Right kidney (tissue), 9 donors: ENCODE measurements around the gene ACOT12.
"Not testable (repeated sequence)": the region's sequence is repeated elsewhere in the genome, so short reads cannot be mapped to it uniquely, and the experiment has no call there.

Experiments
- DNase-seq: peaks from one replicate; pipeline ENCODE4 v3.0.0-alpha.2; 2016
- long read RNA-seq, 8 donors: transcript quantifications; one replicate each; lab custom pipeline, GENCODE V29; 2026

The ACOT12 gene
- long read RNA-seq, donor 1: 0 reads
- long read RNA-seq, donor 2: 0 reads
- long read RNA-seq, donor 3: 0 reads
- long read RNA-seq, donor 4: 0 reads
- long read RNA-seq, donor 5: 0 reads
- long read RNA-seq, donor 6: 0 reads
- long read RNA-seq, donor 7: 0 reads
- long read RNA-seq, donor 8: 0 reads

- peak; percentile 58 for DNase-seq
Observed at GRCh38 chr5:81393783-81394718, at the start of gene ACOT12. Gene ACOT12, minus strand, starts transcription at chr5:81394134. Its CDS starts 20 bp downstream, at chr5:81394114.

GRCh38 chr5:81435023-81435422 is 41.1 kb upstream of the ACOT12 start:
- no peak for DNase-seq

DNA sequence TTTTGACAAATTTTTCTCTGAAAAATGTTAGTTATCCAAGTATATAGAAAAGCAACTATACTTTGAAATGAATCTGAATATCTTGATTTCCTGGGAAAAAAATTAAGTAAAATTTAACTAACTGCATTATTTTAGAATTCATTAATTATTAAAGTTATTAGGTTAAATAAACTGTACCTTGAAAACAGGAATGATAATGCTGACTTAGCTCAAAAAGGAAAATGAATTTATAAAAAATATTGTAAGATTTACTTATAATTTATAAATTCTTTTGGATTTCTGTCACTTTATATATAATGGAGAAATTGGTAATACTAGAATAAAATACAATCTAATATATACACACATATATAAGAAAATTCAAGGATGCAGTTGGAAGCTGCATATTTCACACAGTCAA is 36.1 kb upstream of the ACOT12 start:
- no peak for DNase-seq

DNA sequence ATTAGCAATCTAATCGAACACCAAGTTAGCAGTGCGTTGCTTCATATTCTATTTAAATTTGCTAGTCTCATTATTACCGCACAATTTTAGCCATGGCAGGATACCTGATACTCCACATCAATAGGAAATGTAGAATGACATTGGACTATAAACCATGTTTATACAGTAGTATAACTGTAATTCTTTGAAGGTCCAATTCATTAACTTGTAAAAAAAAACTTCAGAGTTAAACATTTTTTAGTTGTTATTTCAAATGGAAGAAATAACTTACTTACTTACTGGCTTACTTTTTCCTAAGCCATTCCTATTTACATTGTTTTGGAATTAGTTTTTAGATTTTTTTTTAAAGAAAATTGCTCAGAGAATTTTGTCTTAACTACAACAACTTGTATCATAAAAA is 35.4 kb upstream of the ACOT12 start:
- no peak for DNase-seq

- no peak for DNase-seq
Observed at GRCh38 chr5:81428861-81429260, 34.9 kb upstream of the ACOT12 start.

DNA sequence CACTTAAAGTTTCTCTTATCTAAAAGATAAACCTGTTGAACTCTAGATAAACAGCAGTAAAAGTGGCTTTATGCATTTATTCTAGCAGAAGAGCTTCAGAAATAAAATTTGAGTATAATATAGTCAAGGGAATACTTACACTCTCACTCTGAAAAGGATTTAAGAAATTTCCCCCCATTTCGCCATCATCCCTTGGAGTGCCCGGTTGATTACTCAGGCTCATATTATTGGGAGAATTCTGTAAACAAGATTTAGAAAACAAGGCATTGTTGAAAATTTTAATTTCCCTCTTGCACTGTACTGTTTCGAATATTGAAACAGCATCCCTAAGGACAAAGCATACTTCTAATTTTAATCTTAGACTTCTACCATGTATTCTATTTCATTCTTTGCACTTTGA is 34.5 kb upstream of the ACOT12 start:
- no peak for DNase-seq

- no peak for DNase-seq
Observed at GRCh38 chr5:81427566-81427965, 33.6 kb upstream of the ACOT12 start.

DNA sequence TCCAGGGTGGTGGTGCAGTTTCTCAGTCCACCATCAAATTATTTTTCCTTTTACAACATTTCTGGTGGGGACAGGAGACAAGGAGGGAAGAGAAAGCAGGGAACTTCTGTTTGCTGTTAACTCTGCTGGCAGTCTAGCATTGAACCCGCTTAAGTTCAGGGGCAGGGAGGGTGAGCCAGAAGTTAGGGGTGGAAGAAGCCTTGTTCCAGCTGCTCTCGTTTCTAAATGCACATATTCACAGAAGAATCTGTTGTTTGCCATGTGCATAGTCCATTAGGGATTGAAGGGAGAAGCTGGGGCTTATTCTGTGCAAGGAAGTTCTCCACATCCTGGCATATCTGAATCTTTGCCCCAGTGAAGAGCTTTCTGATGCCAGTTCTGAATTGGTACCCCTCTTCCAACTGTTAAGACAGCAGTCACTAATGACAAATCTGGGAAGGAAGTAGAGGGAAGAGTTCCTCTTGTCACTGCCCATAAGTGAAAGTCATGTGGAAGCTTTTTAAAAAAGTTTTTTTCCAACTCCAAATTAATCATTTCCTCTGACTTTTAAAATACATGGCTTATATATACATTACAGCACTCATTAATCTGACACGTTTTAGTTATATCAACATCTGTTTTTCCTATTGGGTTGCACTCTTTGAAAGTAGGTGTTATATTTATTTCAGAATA is 32.6 kb upstream of the ACOT12 start:
- no peak for DNase-seq

DNA sequence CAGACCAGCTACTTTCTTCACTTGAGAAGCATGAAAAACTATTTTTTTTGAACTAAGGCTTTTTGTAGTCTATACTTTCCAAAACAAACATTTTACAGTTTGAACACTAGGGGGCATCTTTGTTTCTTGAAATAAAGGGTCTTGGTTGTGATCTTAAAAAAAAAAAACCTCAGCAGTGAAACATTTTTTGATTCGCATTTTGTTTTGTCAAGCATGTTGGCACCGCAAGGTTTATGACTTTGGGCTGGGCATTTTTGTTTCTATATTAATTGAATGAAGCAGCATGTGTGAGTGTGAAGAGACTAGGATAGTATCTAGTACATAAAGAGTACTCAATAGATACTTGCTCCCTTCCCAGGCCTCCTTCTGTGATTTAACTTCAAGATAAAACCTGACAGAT is 31.6 kb upstream of the ACOT12 start:
- peak; percentile 45 for DNase-seq

DNA sequence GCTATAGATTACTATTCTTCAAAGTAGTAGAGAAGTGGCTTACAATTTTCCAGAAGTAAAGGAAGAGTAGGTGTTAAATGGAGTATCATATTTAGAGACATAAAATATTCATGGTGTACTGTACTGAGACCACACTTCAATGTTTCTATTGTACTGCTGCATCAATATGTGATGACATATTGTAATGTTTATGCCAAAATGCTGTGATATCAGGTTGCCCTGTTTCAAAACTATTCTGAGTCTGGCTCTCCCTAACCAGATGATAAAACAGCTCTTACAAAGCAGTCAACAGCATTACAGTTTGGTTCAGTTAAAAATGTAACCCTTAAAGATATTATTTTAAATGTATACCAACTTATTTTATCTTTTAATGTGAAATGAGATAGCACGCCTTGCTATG is 30.8 kb upstream of the ACOT12 start:
- no peak for DNase-seq

- no peak for DNase-seq
Observed at GRCh38 chr5:81422671-81423070, 28.7 kb upstream of the ACOT12 start.

DNA sequence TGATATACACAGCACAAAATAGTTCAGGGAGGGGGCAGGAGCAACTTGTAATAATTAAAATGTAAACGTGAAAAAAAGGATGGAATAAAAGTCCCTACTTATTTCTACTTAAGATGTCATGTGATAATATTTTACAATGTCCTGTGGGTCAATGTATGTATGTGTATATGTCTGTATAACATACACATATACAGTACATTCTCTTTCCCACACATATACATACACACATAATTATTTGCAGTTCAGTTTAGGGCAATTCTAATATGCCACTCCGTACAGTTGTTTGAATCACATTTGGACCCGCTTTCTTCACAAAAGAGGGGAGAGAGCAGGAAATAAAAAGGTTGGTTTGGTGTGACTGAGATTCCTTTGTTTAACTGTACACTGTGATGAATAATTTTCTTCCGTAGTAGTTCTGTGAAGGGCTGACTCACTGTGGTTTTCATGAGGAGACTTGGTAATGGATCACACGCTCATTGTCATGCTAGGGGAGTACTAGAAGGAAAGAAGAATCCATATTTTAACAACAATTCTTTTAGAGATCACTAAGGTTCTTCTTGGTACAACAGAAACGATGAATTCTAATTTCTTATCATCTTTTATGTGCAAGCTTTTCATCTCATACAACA is 26.2 kb upstream of the ACOT12 start:
- no peak for DNase-seq

DNA sequence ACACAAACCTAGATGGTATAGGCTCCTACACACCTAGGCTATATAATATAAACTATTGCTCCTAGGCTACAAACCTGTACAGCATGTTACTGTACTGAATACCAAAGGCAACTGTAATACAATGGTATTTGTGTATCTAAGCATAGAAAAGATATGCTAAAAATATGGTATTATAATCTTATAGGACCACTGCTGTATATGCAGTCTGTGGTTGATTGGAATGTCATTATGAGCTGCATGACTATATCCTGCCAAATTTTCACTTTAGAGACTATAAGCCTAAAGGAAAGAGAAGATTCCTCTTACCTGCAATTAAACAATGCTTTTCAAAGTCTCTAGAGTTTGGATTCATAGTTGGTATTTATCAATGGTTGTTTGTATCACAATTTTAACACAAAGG is 24.7 kb upstream of the ACOT12 start:
- no peak for DNase-seq

- no peak for DNase-seq
Observed at GRCh38 chr5:81417052-81417451, 23.1 kb upstream of the ACOT12 start.

GRCh38 chr5:81409896-81410295 is 16.0 kb upstream of the ACOT12 start:
- no peak for DNase-seq

DNA sequence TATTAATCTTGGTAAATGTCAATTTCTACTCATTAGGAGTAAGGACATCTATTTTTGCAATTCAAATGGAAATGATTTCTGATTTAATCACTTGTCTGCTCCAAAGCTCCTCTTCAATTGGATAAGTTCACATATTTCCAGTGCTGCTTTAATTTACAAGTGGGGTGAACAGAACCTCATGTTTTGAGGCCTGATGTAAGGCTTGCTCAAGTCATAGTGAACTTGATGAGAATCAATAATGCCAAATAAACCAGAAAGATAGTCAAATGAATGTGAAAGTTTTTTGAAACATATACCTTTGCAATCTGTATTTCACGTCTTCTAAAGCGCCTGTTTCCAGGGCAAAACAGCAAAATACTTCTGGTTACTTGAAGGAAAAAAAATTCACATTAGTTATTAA is 15.4 kb upstream of the ACOT12 start:
- DNase-seq: no peak

DNA sequence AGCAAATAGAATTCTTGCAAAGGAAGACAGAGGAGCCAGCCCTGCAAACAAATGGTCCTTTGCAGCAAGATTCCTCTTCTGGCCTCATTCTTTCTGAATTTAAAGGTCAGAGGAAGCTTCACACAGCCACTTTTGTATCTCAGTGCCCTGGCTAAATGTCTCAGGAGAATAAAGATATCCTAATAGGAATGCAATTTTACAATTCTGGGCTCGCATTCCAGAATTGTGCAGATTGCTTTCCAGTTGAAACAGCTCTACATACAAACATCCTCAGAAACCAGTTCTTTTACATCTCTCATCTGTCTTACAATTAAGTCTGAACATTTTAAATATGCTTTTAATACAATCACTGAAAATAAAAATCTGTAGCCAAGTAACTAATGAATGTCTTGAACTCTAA is 14.6 kb upstream of the ACOT12 start:
- no peak for DNase-seq

DNA sequence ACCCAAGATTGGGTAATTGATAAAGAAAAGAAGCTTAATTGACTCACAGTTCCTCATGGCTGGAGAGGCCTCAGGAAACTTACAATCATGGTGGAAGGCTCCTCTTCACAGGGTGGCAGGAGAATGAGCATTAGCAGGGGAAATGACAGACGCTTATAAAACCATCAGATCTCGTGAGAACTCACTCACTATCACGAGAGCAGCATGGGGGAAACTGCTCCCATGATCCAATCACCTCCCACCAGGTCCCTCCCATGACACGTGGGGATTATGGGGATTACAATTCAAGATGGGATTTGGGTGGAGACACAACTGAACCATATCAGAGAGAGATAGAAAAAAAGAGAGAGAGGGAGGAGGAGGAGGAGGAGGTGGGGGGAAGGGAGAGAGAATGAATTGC is 13.9 kb upstream of the ACOT12 start:
- DNase-seq: not testable (repeated sequence)

- no peak for DNase-seq
Observed at GRCh38 chr5:81405126-81405891, 11.4 kb upstream of the ACOT12 start.

DNA sequence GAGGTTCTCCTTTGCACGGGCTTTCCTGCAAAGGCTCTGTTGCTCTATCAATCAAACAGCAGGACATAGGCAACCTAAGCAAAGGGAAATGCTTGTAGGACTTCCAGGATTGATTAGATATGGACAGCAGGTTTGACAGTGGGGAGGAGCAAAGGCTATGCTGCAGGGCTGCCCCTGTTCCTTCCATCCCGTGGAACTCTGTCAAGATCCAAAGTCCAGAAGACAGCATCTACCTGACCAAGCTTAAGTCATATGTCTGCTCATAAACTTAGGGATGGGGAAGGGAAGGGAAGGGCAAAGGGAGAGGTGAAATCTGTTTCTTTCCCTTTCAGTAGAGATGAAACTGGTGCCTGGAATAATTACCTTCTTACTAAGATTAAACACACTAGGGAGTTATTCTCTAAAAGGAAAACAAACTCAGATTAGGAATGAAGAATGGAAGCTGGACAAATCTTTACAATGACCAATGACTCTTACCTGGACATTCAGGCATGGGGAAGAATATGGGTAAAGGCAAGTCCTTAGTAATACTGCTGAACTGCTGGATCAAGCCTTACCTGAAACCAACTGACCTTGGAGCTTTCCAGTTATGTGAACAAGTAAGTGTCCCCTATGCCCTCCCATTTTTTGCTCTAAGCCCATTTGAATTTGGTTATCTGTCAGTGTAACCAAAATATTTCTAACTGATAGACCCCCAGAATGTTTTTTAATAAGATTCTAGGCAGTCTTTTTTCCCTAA is 8.4 kb upstream of the ACOT12 start:
- DNase-seq: no peak

GRCh38 chr5:81401266-81401665 is 7.3 kb upstream of the ACOT12 start:
- DNase-seq: no peak
